Stimulated activated CD8-positive, alpha-beta memory T cell treated with anti-CD3 and anti-CD28 coated beads, Interleukin-15, amount 100 ng/mL, for 1 hour (primary cell): Measurements from ENCODE around the gene CDKN2D.

Source experiments
- DNase-seq: peaks from one replicate; pipeline ENCODE4 v3.0.0-alpha.2; 2020; ENCODE audit warnings: low read depth

CDKN2D gene

GRCh38 chr19:10520652-10521318 lies 48.0 kb downstream of the CDKN2D start:
- DNase-seq: no peak

DNA sequence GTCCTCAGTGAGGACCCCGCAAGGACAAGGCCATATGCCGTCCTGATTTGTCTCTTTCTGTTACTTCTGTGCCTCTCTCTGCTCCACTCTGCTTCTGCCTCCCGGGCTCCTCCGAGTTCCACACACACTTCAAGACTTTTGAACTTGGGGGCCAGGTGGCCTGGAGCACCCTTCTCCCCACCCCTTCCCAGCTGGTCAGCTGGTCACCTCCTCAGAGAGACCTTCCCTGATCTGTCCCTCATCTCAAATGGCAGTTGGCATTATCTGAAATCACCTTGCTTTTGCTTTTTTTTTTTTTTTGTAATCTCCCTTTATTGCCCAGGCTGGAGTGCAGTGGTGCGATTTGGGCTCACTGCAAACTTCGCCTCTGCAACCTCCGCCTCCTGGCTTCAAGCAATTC lies 49.4 kb downstream of the CDKN2D start:
- no peak for DNase-seq

- no peak for DNase-seq
These were observed 50.1 kb downstream of the CDKN2D start for GRCh38 chr19:10518444-10519361.

DNA sequence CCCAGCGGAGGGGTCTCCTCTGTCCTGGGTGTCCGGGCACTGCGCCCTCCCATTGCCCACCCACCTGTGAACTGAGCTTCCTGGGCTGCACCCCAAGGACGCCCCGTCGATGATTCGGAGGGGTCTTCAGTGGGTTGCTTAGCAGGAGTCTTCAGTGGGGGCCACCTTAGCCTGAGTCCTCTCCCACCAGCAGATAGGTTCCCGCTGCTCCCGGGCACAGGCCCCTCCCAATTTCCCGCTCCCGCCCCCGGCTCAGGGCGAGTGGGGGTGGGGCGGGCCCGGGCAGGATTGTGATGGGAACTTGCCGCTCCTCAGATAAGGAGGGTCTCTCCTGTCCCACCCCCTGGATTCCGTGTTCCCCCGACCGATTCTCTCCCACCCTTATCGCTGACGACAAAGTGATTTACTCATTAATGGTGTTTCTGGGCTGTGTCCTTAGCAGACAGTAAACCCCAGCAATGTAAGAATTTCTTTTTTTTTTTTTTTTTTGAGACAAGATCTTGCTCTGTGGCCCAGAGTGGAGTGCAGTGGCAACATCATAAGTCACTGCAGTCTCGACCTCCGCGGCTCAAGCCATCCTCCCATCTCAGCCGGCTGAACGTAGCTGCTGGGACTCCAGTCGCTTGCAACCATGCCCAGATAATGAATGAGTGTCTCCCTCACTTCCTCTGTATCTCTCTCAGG lies 50.9 kb downstream of the CDKN2D start:
- DNase-seq: no peak

- DNase-seq: no peak
These were observed 51.4 kb downstream of the CDKN2D start, which contains the start of gene S1PR5 for GRCh38 chr19:10517361-10517759. TSS of gene S1PR5 (minus strand) at chr19:10517447. CDS start at chr19:10515011, 2,436 bp downstream.

GRCh38 chr19:10516671-10517286 lies 52.0 kb downstream of the CDKN2D start:
- no peak for DNase-seq
